ENCODE measurements around the gene PDCL2. TPM values are rescaled to one million over a fixed set of nuclear protein-coding genes. Genes with fewer than 3 reads are reported as not detected.
"Not testable (repeated sequence)": the region's sequence is repeated elsewhere in the genome, so short reads cannot be mapped to it uniquely, and the experiment has no call there.

Gene PDCL2
- total and polyA plus RNA-seq, 12 donors: 0.94 TPM; not detected in 11

GRCh38 chr4:55588160-55588559, 3.9 kb downstream of the PDCL2 start:
- Histone ChIP-seq H3K27me3 (no peaks in the 10 kb centered on the region), H3K4me3 (no peak overlapping the region), H3K27ac (no peak overlapping the region), H3K9me3 (replicated peaks in 1 of 3) (no peaks in the 10 kb centered on the region), H3K4me1 (replicated peaks in 1 of 2) (no peaks in the 10 kb centered on the region), H3K36me3 (replicated peaks in 1 of 2) (no peaks in the 10 kb centered on the region)
- intact Hi-C loops (cut with DNase I): no loop called here
- TF ChIP-seq, protein P1, sequence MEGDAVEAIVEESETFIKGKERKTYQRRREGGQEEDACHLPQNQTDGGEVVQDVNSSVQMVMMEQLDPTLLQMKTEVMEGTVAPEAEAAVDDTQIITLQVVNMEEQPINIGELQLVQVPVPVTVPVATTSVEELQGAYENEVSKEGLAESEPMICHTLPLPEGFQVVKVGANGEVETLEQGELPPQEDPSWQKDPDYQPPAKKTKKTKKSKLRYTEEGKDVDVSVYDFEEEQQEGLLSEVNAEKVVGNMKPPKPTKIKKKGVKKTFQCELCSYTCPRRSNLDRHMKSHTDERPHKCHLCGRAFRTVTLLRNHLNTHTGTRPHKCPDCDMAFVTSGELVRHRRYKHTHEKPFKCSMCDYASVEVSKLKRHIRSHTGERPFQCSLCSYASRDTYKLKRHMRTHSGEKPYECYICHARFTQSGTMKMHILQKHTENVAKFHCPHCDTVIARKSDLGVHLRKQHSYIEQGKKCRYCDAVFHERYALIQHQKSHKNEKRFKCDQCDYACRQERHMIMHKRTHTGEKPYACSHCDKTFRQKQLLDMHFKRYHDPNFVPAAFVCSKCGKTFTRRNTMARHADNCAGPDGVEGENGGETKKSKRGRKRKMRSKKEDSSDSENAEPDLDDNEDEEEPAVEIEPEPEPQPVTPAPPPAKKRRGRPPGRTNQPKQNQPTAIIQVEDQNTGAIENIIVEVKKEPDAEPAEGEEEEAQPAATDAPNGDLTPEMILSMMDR (IDR thresholded peaks at IDR 0.05): no peak
- no peak for TF ChIP-seq POLR2A (IDR thresholded peaks at IDR 0.05)
- WGBS, 4 donors: 76 to 97% (median 79%) methylated on average over 2 of the region's 2 CpGs
- DNase-seq: no peak

- H3K36me3 ChIP-seq (replicated peaks in 1 of 2); H3K4me3 ChIP-seq; H3K9me3 ChIP-seq (replicated peaks in 1 of 3); H3K4me1 ChIP-seq (replicated peaks in 1 of 2); DNase-seq; intact Hi-C loops (cut with DNase I); H3K27me3 ChIP-seq; H3K27ac ChIP-seq: not testable (repeated sequence)
- 80 to 100% (median 98%) methylated on average over 2 of the region's 2 CpGs; no CpG with 5 or more reads in 1 of the 4 donors for WGBS, 4 donors
These were observed 9.3 kb downstream of the PDCL2 start for GRCh38 chr4:55582773-55583172.

GRCh38 chr4:55578341-55579010, 13.6 kb downstream of the PDCL2 start:
- no peaks in the 10 kb centered on the region for H3K4me1 ChIP-seq (replicated peaks in 1 of 2)

GRCh38 chr4:55575513-55575912, 16.5 kb downstream of the PDCL2 start:
- Histone ChIP-seq H3K4me1 (replicated peaks in 1 of 2) (no peaks in the 10 kb centered on the region), H3K4me3 (no peak overlapping the region), H3K36me3 (replicated peaks in 1 of 2) (no peaks in the 10 kb centered on the region), H3K27ac (no peak overlapping the region), H3K9me3 (replicated peaks in 1 of 3) (peaks cover 0 to 16% (median 0%) of the 10 kb centered on the region in 3 donors), H3K27me3 (no peaks in the 10 kb centered on the region)
- no peak for DNase-seq
- intact Hi-C loops (cut with DNase I): no loop called here
- 61 to 79% (median 72%) methylated on average over 1 of the region's 1 CpG for WGBS, 4 donors
- TF ChIP-seq, protein P1 (IDR thresholded peaks at IDR 0.05): no peak
- TF ChIP-seq POLR2A (IDR thresholded peaks at IDR 0.05): no peak

More at GRCh38 chr4:55578341-55579010, 13.6 kb downstream of the PDCL2 start:
- no peaks in the 10 kb centered on the region for H3K36me3 ChIP-seq (replicated peaks in 1 of 2)
- H3K4me3 ChIP-seq: no peak overlapping the region
- intact Hi-C loops (cut with DNase I): no loop called here
- H3K27me3 ChIP-seq: no peaks in the 10 kb centered on the region
- H3K27ac ChIP-seq: no peak overlapping the region
- no peak for DNase-seq
- no peak for TF ChIP-seq POLR2A (IDR thresholded peaks at IDR 0.05)
- TF ChIP-seq, protein P1 (IDR thresholded peaks at IDR 0.05): no peak
- peaks cover 0 to 16% (median 0%) of the 10 kb centered on the region in 3 donors for H3K9me3 ChIP-seq (replicated peaks in 1 of 3)

DNA sequence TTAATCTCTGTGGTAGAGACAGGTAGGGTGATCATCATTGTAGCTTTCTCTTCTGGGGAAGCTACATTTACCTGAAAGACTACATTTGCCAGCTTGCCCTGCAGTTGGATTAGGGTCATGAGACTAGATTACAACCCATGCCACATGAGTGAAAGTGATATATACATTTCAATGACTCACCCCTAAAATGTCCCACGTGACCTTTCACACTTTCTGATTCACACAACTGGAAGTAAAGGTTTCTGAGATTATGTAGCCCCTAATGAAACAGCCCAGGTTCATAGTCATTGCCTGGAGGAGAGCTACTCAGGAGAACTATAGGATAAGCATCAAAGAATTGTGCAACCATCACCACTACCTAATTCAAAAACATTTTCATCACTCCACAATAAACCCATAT, 17.8 kb downstream of the PDCL2 start:
- no peaks in the 10 kb centered on the region for H3K27me3 ChIP-seq
- DNase-seq: no peak
- H3K27ac ChIP-seq: no peak overlapping the region
- no peak overlapping the region for H3K4me3 ChIP-seq
- intact Hi-C loops (cut with DNase I): no loop called here
- H3K9me3 ChIP-seq (replicated peaks in 1 of 3): peaks cover 0 to 16% (median 0%) of the 10 kb centered on the region in 3 donors
- H3K4me1 ChIP-seq (replicated peaks in 1 of 2): no peaks in the 10 kb centered on the region
- H3K36me3 ChIP-seq (replicated peaks in 1 of 2): no peaks in the 10 kb centered on the region
- 55 to 79% (median 69%) methylated on average over 1 of the region's 1 CpG for WGBS, 4 donors
- no peak for TF ChIP-seq POLR2A (IDR thresholded peaks at IDR 0.05)
- TF ChIP-seq, protein P1 (IDR thresholded peaks at IDR 0.05): no peak
